HepG2 (cell line): ENCODE results near the gene TREML1.

ENCODE experiments used
- ZNF558 ChIP-seq: sonication (generic); formaldehyde crosslinking; IDR thresholded peaks from 2 replicates; pipeline ENCODE4 v1.9.0; 2022; ENCODE audit warnings: mild to moderate bottlenecking, missing genetic modification reagents, borderline replicate concordance
- TF ChIP-seq, protein P1 (sequence below): sonication (generic); formaldehyde crosslinking; IDR thresholded peaks from 2 replicates; pipeline ENCODE4 v1.5.0; 2020; ENCODE audit warnings: mild to moderate bottlenecking, missing genetic modification reagents, moderate library complexity

DNA sequence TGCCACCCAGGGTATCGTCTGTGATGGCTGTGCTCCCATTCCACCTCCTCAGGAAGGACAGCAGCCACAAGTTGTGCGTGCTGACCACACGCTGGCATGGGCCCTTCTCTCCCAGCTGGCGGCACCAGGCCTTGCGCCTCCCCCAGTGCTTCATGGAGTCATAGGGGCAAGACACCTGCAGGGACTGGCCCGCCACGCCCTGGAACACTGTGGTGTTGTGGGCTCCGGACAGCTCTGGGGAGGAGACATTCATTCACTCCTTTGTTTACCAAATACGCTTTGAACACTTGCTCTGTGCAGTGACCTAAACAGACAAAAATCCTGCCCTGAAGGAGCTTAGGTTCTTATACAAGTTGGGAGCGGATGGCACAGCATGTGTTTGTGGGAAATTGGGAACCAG lies 7.2 kb upstream of the TREML1 start:
- TF ChIP-seq, protein P1, sequence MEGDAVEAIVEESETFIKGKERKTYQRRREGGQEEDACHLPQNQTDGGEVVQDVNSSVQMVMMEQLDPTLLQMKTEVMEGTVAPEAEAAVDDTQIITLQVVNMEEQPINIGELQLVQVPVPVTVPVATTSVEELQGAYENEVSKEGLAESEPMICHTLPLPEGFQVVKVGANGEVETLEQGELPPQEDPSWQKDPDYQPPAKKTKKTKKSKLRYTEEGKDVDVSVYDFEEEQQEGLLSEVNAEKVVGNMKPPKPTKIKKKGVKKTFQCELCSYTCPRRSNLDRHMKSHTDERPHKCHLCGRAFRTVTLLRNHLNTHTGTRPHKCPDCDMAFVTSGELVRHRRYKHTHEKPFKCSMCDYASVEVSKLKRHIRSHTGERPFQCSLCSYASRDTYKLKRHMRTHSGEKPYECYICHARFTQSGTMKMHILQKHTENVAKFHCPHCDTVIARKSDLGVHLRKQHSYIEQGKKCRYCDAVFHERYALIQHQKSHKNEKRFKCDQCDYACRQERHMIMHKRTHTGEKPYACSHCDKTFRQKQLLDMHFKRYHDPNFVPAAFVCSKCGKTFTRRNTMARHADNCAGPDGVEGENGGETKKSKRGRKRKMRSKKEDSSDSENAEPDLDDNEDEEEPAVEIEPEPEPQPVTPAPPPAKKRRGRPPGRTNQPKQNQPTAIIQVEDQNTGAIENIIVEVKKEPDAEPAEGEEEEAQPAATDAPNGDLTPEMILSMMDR (CRISPR knock-in tag) = no peak
- TF ChIP-seq ZNF558 (CRISPR knock-in tag) = no peak
